Panc1 (cell line): ENCODE results near the gene DPEP1. TPM values are rescaled to one million over a fixed set of nuclear protein-coding genes. Genes with fewer than 3 reads are reported as not detected.

ENCODE experiments used
- ATAC-seq: fragments of 200-7000 bp; cut with Tn5 transposase; 2 replicates; pipeline ENCODE4 v1.9.1; 2020; ENCODE audit warnings: mild to moderate bottlenecking, moderate library complexity
- BruUV-seq: library from RNA; stranded (reverse); fragments of 400-500 nt; replicated peaks from 2 replicates; lab custom pipeline; 2021; lab: Mats Ljungman, UMichigan
- CTCF ChIA-PET: fragments of 300-600 bp; sonication (Branson Sonifier 250); formaldehyde crosslinking; loops from one replicate; lab custom pipeline; 2022; ENCODE audit warnings: antibody characterized with exemption; lab: Charles Lee
- POLR2A ChIA-PET: fragments of 300-600 bp; sonication (Branson Sonifier 250); formaldehyde crosslinking; loops from one replicate; lab custom pipeline; 2022; ENCODE audit warnings: antibody characterized with exemption; lab: Charles Lee
- DNase-seq: peaks from one replicate; pipeline ENCODE4 v3.0.0-alpha.2; 2010; ENCODE audit warnings: low read depth, low spot score
- H3K27ac ChIP-seq: 2 replicates; pipeline ENCODE4 v1.5.1; 2011; ENCODE audit warnings: mild to moderate bottlenecking, low read length, inconsistent platforms
- H3K27me3 ChIP-seq: fragments of 200-500 bp; sonication (Bioruptor generic); 2 replicates; pipeline ENCODE4 v1.6.0; 2014; ENCODE audit warnings: low read length, inconsistent platforms; ENCODE audit not compliant: control insufficient read depth, insufficient read depth
- H3K36me3 ChIP-seq: fragments of 200-500 bp; sonication (Bioruptor generic); 2 replicates; pipeline ENCODE4 v1.5.1; 2014; ENCODE audit warnings: inconsistent platforms, mild to moderate bottlenecking, low read length, moderate library complexity; ENCODE audit not compliant: control insufficient read depth, insufficient read depth
- H3K4me1 ChIP-seq: 2 replicates; pipeline ENCODE4 v1.5.1; 2011; ENCODE audit warnings: inconsistent platforms, mild to moderate bottlenecking, low read length, moderate library complexity; ENCODE audit not compliant: control insufficient read depth, insufficient read depth
- H3K4me3 ChIP-seq, 2 experiments: 2 replicates each; pipeline ENCODE4 v1.5.1; 2011 to 2012; ENCODE audit warnings: low read depth in 2 of 2, low read length in 2 of 2, mild to moderate bottlenecking in 2 of 2, inconsistent platforms in 1 of 2, moderate library complexity in 1 of 2
- H3K9me3 ChIP-seq: fragments of 200-500 bp; sonication (Bioruptor generic); 2 replicates; pipeline ENCODE4 v1.5.1; 2014; ENCODE audit warnings: low read depth, mild to moderate bottlenecking, inconsistent platforms, low read length, moderate library complexity; ENCODE audit not compliant: control insufficient read depth, insufficient read depth
- POLR2AphosphoS5 ChIP-seq: IDR thresholded peaks from 2 replicates; pipeline ENCODE4 v1.6.1; 2012; ENCODE audit warnings: mild to moderate bottlenecking, low read depth, low read length, moderate library complexity
- REST ChIP-seq, 2 experiments: IDR thresholded peaks; 2 replicates each; pipeline ENCODE4 v1.6.1; 2011 to 2012; ENCODE audit warnings: low read depth in 2 of 2, control low read depth in 1 of 2, low read length in 1 of 2, mild to moderate bottlenecking in 1 of 2, moderate library complexity in 1 of 2; ENCODE audit not compliant: insufficient read depth in 1 of 2
- SIN3A ChIP-seq: IDR thresholded peaks from 2 replicates; pipeline ENCODE4 v1.6.1; 2012; ENCODE audit warnings: low read depth, mild to moderate bottlenecking, low read length, moderate library complexity, borderline replicate concordance; ENCODE audit not compliant: insufficient read depth
- TCF7L2 ChIP-seq: IDR thresholded peaks from 2 replicates; pipeline ENCODE4 v1.6.1; 2011; ENCODE audit warnings: mild to moderate bottlenecking, low read depth, low read length, inconsistent platforms
- in situ Hi-C: cut with HindIII; loops from 2 replicates; pipeline ENCODE4 v1.10.0; 2016; ENCODE audit warnings: low sequenced_read_pairs, low pct_unique_long_range_greater_than_20kb
- intact Hi-C: fragments of 100-400 bp; cut with micrococcal nuclease; formaldehyde crosslinking; loops from one replicate; pipeline ENCODE4 v1.10.0; 2022; ENCODE audit not compliant: unreplicated experiment
- total RNA-seq: library from RNA; stranded (reverse); gene quantifications from one replicate; pipeline ENCODE4 v1.2.1, GENCODE V29; 2021; ENCODE audit not compliant: unreplicated experiment
- TF ChIP-seq, protein P1 (sequence below): fragments of 450-650 bp; IDR thresholded peaks from 2 replicates; pipeline ENCODE4 v1.5.1; 2017; ENCODE audit warnings: mild to moderate bottlenecking

The DPEP1 gene
- total RNA-seq, 1 experiment from 2014 or later, result 0.18 TPM

DNA sequence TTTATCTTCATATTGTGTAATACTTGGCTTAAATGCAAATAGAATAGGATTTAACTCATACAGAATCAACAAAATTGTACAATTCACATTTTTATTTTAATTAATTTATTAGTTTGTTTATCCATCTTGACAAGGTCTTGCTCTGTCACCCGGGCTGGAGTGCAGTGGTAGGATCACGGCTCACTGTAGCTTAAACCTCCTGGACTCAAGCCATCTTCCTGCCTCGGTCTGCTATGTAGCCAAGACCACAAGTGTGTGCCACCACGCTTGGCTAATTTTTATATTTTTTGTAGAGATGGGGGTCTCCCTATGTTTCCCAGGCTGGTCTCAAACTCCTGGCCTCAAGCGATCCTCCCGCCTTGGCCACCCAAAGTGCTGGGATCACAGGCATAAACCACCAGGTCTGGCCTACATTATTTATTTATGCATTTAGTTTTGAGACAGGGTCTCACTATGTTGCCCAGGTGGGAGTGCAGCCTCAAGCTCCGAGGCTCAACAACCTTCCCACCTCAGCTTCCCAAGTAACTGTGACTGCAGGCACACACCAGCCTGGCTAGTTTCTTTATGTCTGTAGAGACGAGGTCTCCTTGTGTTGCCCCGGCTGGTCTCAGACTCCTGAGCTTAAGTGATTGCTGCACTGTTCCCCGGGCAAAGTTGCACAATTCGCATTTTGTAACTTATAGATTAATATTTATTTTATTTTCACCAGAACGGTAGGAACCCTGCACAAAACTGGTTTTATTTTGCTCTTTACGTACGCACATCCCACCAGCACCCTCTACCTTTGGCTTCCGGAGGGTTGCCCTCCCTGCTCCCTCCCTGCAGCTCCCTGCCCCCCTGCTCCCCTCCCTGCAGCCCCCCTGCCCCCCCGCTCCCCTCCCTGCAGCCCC, 4.9 kb downstream of the DPEP1 start:
- DNase-seq (no peak), ATAC-seq (peak; percentile 43; the same call in 1 of the 2 replicates)
- intact Hi-C loops (no loop called here), in situ Hi-C loops (no loop called here)
- CTCF ChIA-PET, result no interaction called here
- Histone ChIP-seq H3K4me3 (no peak overlapping the region), H3K27ac (no peak overlapping the region), H3K27me3 (no peaks in the 10 kb centered on the region), H3K36me3 (no peaks in the 10 kb centered on the region), H3K4me1 (peaks cover 6% of the 10 kb centered on the region; the same call in 1 of the 2 replicates), H3K9me3 (no peaks in the 10 kb centered on the region)
- no TSS peak for BruUV-seq
- POLR2A ChIA-PET, result no interaction called here
- no peak for TF ChIP-seq SIN3A
- no peak for TF ChIP-seq REST (IDR thresholded peaks at IDR 0.05; ENCODE audit: insufficient read depth in 1 of 2, low read depth in 2 of 2, low read length in 1 of 2)
- TF ChIP-seq POLR2AphosphoS5, result no peak
- no peak for TF ChIP-seq TCF7L2
- TF ChIP-seq, protein P1, sequence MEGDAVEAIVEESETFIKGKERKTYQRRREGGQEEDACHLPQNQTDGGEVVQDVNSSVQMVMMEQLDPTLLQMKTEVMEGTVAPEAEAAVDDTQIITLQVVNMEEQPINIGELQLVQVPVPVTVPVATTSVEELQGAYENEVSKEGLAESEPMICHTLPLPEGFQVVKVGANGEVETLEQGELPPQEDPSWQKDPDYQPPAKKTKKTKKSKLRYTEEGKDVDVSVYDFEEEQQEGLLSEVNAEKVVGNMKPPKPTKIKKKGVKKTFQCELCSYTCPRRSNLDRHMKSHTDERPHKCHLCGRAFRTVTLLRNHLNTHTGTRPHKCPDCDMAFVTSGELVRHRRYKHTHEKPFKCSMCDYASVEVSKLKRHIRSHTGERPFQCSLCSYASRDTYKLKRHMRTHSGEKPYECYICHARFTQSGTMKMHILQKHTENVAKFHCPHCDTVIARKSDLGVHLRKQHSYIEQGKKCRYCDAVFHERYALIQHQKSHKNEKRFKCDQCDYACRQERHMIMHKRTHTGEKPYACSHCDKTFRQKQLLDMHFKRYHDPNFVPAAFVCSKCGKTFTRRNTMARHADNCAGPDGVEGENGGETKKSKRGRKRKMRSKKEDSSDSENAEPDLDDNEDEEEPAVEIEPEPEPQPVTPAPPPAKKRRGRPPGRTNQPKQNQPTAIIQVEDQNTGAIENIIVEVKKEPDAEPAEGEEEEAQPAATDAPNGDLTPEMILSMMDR, result no peak

- DNase-seq (no peak), ATAC-seq (no peak)
- Histone ChIP-seq H3K9me3 (no peaks in the 10 kb centered on the region), H3K27me3 (no peaks in the 10 kb centered on the region), H3K4me1 (peaks cover 6% of the 10 kb centered on the region; the same call in 1 of the 2 replicates), H3K27ac (no peak overlapping the region), H3K36me3 (no peaks in the 10 kb centered on the region), H3K4me3 (no peak overlapping the region)
- POLR2A ChIA-PET, result no interaction called here
- intact Hi-C loops (no loop called here), in situ Hi-C loops (no loop called here)
- no peak for TF ChIP-seq POLR2AphosphoS5
- TF ChIP-seq, protein P1, result no peak
- TF ChIP-seq SIN3A, result no peak
- TF ChIP-seq REST (IDR thresholded peaks at IDR 0.05; ENCODE audit: insufficient read depth in 1 of 2, low read depth in 2 of 2, low read length in 1 of 2), result no peak
- TF ChIP-seq TCF7L2, result no peak
- CTCF ChIA-PET, result no interaction called here
- BruUV-seq, result no TSS peak
These were observed 6.4 kb downstream of the DPEP1 start for GRCh38 chr16:89619840-89620239.
